ENCODE results near the gene FER.
A peak's percentile ranks its signal among the peaks of the same experiment; 100 is the strongest.

FER gene

GRCh38 chr5:108813673-108814072 is 66.0 kb downstream of the FER start:
- in situ Hi-C loops (cut with MboI; ENCODE audit: low sequenced_read_pairs, unreplicated experiment): no loop called here
- no peak for DNase-seq (ENCODE audit: low spot score)
- no peak for TF ChIP-seq CTCF (IDR thresholded peaks at IDR 0.05; ENCODE audit: borderline replicate concordance, control extremely low read depth, extremely low read depth, insufficient read depth, missing control alignments)

- no peak for DNase-seq (ENCODE audit: low spot score)
- in situ Hi-C loops (cut with MboI; ENCODE audit: low sequenced_read_pairs, unreplicated experiment): no loop called here
- TF ChIP-seq CTCF (IDR thresholded peaks at IDR 0.05; ENCODE audit: borderline replicate concordance, control extremely low read depth, extremely low read depth, insufficient read depth, missing control alignments): no peak
These were observed 66.9 kb downstream of the FER start for GRCh38 chr5:108814551-108814950.

- in situ Hi-C loops (cut with MboI; ENCODE audit: low sequenced_read_pairs, unreplicated experiment): no loop called here
- peak; percentile 52 for DNase-seq (ENCODE audit: low spot score)
- TF ChIP-seq CTCF (IDR thresholded peaks at IDR 0.05; ENCODE audit: borderline replicate concordance, control extremely low read depth, extremely low read depth, insufficient read depth, missing control alignments): no peak
These were observed 71.0 kb downstream of the FER start for GRCh38 chr5:108818613-108819272.

- no peak for DNase-seq (ENCODE audit: low spot score)
- in situ Hi-C loops (cut with MboI; ENCODE audit: low sequenced_read_pairs, unreplicated experiment): no loop called here
- TF ChIP-seq CTCF (IDR thresholded peaks at IDR 0.05; ENCODE audit: borderline replicate concordance, control extremely low read depth, extremely low read depth, insufficient read depth, missing control alignments): no peak
These were observed 73.3 kb downstream of the FER start for GRCh38 chr5:108820983-108821382.

- in situ Hi-C loops (cut with MboI; ENCODE audit: low sequenced_read_pairs, unreplicated experiment): no loop called here
- DNase-seq (ENCODE audit: low spot score): no peak
- no peak for TF ChIP-seq CTCF (IDR thresholded peaks at IDR 0.05; ENCODE audit: borderline replicate concordance, control extremely low read depth, extremely low read depth, insufficient read depth, missing control alignments)
These were observed 74.7 kb downstream of the FER start for GRCh38 chr5:108822211-108822947.

GRCh38 chr5:108827131-108827530 is 79.4 kb downstream of the FER start:
- DNase-seq (ENCODE audit: low spot score): no peak
- TF ChIP-seq CTCF (IDR thresholded peaks at IDR 0.05; ENCODE audit: borderline replicate concordance, control extremely low read depth, extremely low read depth, insufficient read depth, missing control alignments): no peak
- in situ Hi-C loops (cut with MboI; ENCODE audit: low sequenced_read_pairs, unreplicated experiment): no loop called here
